NCI-H1436 treated with DMSO at 0.1 percent for 48 hours (cell line): Measurements from ENCODE around the gene EMD.
A peak's percentile ranks its signal among the peaks of the same experiment; 100 is the strongest.

Experiments
- DNase-seq: peaks from one replicate; lab custom pipeline; 2025; lab: John Stamatoyannopoulos, UW

Gene EMD

DNA sequence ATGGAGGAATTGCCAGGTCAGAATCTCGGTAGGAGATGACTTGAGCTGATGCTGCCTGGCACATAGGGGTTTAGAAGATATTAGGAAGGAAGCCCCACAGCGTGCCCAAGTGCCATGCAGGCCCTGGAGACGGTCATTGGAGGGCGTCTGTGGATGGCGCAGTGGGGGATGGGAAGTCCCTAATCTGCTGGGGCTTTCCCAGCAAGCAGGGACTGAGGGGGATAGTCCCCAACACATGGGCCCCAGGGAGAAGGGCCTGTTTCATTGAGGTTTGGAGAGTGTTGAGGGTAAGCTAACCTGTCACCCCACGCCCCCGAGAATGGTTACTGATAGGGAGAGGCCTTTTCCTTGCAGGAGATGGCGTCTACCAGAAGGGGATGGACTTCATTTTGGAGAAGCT lies 40.1 kb downstream of the EMD start:
- DNase-seq, result no peak

DNA sequence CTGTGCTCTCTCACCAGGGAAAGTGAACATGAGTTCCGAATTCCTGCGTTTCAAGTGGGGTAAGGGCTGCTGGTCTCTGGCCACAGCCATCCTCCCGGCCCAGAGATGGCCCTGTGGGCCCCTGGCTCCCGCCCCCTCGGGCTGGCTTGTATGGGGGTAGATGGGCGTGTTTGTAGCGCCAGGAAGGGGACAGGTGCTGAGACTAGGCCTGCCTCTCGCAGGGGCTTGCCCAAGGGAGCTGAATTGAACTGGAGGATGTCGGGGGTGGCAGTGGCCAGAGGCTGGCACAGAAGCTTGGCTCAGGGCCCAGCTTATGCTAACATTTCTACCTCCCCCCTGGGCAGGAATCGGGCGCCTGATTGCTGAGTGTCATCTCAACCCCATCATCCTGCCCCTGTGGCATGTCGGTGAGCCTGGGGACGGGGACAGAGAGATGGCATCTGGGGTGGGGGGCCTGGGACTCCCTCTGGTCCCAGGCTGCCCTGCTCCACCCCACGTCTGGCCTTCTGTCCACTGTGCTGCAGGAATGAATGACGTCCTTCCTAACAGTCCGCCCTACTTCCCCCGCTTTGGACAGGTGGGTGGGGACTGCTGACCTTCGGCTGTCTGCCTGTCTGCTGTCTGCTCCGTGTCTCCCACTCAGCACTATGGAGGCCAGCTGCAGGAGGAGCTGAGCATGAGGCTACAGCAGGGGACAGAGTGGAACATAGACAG lies 40.8 kb downstream of the EMD start:
- DNase-seq, result no peak

GRCh38 chrX:154420402-154420756 lies 41.3 kb downstream of the EMD start:
- DNase-seq, result no peak

DNA sequence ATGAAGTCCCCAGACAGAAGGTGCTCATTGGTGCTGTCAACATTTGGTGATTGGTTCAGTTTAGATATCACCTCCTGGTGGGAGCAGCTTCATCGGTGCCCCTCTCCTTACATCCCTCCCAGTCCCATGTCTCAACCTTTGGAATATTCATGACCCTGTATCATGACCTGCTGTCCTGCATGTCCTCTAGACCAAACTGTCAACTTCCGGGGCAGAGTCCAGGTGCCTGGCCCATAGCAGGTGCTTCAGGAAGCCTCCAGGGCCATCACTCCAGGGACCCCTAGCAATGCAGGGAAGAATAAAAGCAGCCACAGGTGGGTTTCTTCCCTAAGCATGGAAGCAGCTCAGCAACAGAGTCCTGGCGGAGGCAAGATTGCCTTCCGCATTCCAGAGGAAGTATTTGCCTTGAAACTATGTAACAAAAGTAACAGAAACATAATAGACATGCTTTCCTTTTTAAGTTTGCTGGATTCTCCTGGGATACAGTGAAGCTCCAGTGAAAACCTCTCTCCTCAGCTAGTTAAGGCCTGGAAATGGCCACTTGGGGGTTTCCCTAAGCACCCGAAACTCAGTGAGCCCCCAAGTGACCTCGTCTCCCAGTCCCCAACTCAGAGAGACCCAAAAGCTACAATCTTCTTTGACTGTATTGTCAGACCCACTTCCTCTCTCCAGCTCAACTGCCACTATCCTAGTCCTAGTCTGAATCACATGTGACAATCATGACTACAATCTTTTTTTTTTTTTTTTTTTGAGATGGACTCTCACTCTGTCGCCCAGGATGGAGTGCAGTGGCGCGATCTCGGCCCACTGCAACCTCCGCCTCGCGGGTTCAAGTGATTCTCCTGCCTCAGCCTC lies 48.0 kb downstream of the EMD start:
- no peak for DNase-seq

- peak; percentile 86 for DNase-seq
Measured at GRCh38 chrX:154428176-154429171, 49.4 kb downstream of the EMD start, which contains the start of gene ATP6AP1. ATP6AP1 (plus strand) TSS chrX:154428677; CDS start chrX:154428693, 16 bp downstream.

- DNase-seq, result no peak
Measured at GRCh38 chrX:154429711-154430110, 50.6 kb downstream of the EMD start.

GRCh38 chrX:154430479-154430878 lies 51.4 kb downstream of the EMD start:
- no peak for DNase-seq

GRCh38 chrX:154430916-154431315 lies 51.8 kb downstream of the EMD start:
- DNase-seq, result no peak
